ENCODE data around the gene KCNN1.
A peak's percentile ranks its signal among the peaks of the same experiment; 100 is the strongest.
"Not testable (repeated sequence)": the region's sequence is repeated elsewhere in the genome, so short reads cannot be mapped to it uniquely, and the experiment has no call there.

The KCNN1 gene

GRCh38 chr19:18020212-18021085 lies 53.5 kb downstream of the KCNN1 start:
- Mint-ChIP-seq H3K9me3 (no peaks in the 10 kb centered on the region), H3K36me3 (peaks cover 3% of the 10 kb centered on the region), H3K27me3 (no peaks in the 10 kb centered on the region), H3K4me1 (peaks cover 70% of the 10 kb centered on the region), H3K27ac (peak overlapping the region; percentile 71), H3K4me3 (peak overlapping the region; percentile 34)

GRCh38 chr19:18021121-18021755 lies 54.3 kb downstream of the KCNN1 start:
- H3K9me3 Mint-ChIP-seq: no peaks in the 10 kb centered on the region
- no peaks in the 10 kb centered on the region for H3K27me3 Mint-ChIP-seq
- H3K4me3 Mint-ChIP-seq: peak overlapping the region; percentile 34
- peaks cover 69% of the 10 kb centered on the region for H3K4me1 Mint-ChIP-seq
- H3K27ac Mint-ChIP-seq: peak overlapping the region; percentile 43
- no peaks in the 10 kb centered on the region for H3K36me3 Mint-ChIP-seq

- H3K4me1 Mint-ChIP-seq: peaks cover 63% of the 10 kb centered on the region
- H3K27ac Mint-ChIP-seq: peak overlapping the region; percentile 92
- no peaks in the 10 kb centered on the region for H3K27me3 Mint-ChIP-seq
- H3K9me3 Mint-ChIP-seq: no peaks in the 10 kb centered on the region
- no peaks in the 10 kb centered on the region for H3K36me3 Mint-ChIP-seq
- peak overlapping the region; percentile 49 for H3K4me3 Mint-ChIP-seq
Observed at GRCh38 chr19:18023622-18024251, 56.8 kb downstream of the KCNN1 start.

GRCh38 chr19:18027151-18027550 lies 60.2 kb downstream of the KCNN1 start:
- no peaks in the 10 kb centered on the region for H3K36me3 Mint-ChIP-seq
- H3K9me3 Mint-ChIP-seq: no peaks in the 10 kb centered on the region
- H3K4me1 Mint-ChIP-seq: peaks cover 54% of the 10 kb centered on the region
- H3K27me3 Mint-ChIP-seq: no peaks in the 10 kb centered on the region
- H3K4me3 Mint-ChIP-seq: no peak overlapping the region
- H3K27ac Mint-ChIP-seq: no peak overlapping the region

GRCh38 chr19:18029617-18030338 lies 62.9 kb downstream of the KCNN1 start:
- Mint-ChIP-seq H3K36me3 (no peaks in the 10 kb centered on the region), H3K27me3 (no peaks in the 10 kb centered on the region), H3K4me1 (peaks cover 37% of the 10 kb centered on the region), H3K27ac (peak overlapping the region; percentile 70), H3K9me3 (no peaks in the 10 kb centered on the region), H3K4me3 (no peak overlapping the region)

- peaks cover 29% of the 10 kb centered on the region for H3K4me1 Mint-ChIP-seq
- H3K27me3 Mint-ChIP-seq, H3K27ac Mint-ChIP-seq, H3K4me3 Mint-ChIP-seq, H3K36me3 Mint-ChIP-seq, H3K9me3 Mint-ChIP-seq: not testable (repeated sequence)
Observed at GRCh38 chr19:18031401-18031800, 64.5 kb downstream of the KCNN1 start.

GRCh38 chr19:18032102-18032501 lies 65.2 kb downstream of the KCNN1 start:
- not testable (repeated sequence) for H3K36me3 Mint-ChIP-seq

GRCh38 chr19:18041054-18041453 lies 74.1 kb downstream of the KCNN1 start:
- Mint-ChIP-seq H3K4me1 (peaks cover 49% of the 10 kb centered on the region), H3K36me3 (no peaks in the 10 kb centered on the region), H3K27me3 (no peaks in the 10 kb centered on the region), H3K9me3 (no peaks in the 10 kb centered on the region), H3K27ac (no peak overlapping the region), H3K4me3 (no peak overlapping the region)

More at GRCh38 chr19:18032102-18032501, 65.2 kb downstream of the KCNN1 start:
- H3K9me3 Mint-ChIP-seq, H3K27me3 Mint-ChIP-seq, H3K4me3 Mint-ChIP-seq, H3K27ac Mint-ChIP-seq: not testable (repeated sequence)
- H3K4me1 Mint-ChIP-seq: peaks cover 28% of the 10 kb centered on the region

GRCh38 chr19:18043676-18044075 lies 76.8 kb downstream of the KCNN1 start:
- Mint-ChIP-seq H3K4me3 (peak overlapping the region; percentile 82), H3K27me3 (no peaks in the 10 kb centered on the region), H3K4me1 (peaks cover 57% of the 10 kb centered on the region), H3K36me3 (no peaks in the 10 kb centered on the region), H3K9me3 (no peaks in the 10 kb centered on the region), H3K27ac (peak overlapping the region; percentile 73)

GRCh38 chr19:18044825-18045304 lies 78.0 kb downstream of the KCNN1 start:
- H3K4me1 Mint-ChIP-seq: peaks cover 58% of the 10 kb centered on the region
- peak overlapping the region; percentile 93 for H3K27ac Mint-ChIP-seq
- no peaks in the 10 kb centered on the region for H3K9me3 Mint-ChIP-seq
- no peaks in the 10 kb centered on the region for H3K27me3 Mint-ChIP-seq
- H3K4me3 Mint-ChIP-seq: peak overlapping the region; percentile 82
- H3K36me3 Mint-ChIP-seq: no peaks in the 10 kb centered on the region

GRCh38 chr19:18045307-18046050 lies 78.6 kb downstream of the KCNN1 start:
- Mint-ChIP-seq H3K36me3 (no peaks in the 10 kb centered on the region), H3K4me1 (peaks cover 64% of the 10 kb centered on the region)

GRCh38 chr19:18046059-18046718 lies 79.3 kb downstream of the KCNN1 start:
- Mint-ChIP-seq H3K4me1 (peaks cover 67% of the 10 kb centered on the region), H3K27me3 (no peaks in the 10 kb centered on the region), H3K4me3 (peak overlapping the region; percentile 4)

More at GRCh38 chr19:18045307-18046050, 78.6 kb downstream of the KCNN1 start:
- H3K27ac Mint-ChIP-seq: peak overlapping the region; percentile 93
- no peaks in the 10 kb centered on the region for H3K27me3 Mint-ChIP-seq
- peak overlapping the region; percentile 82 for H3K4me3 Mint-ChIP-seq
- H3K9me3 Mint-ChIP-seq: no peaks in the 10 kb centered on the region

GRCh38 chr19:18049385-18049784 lies 82.5 kb downstream of the KCNN1 start:
- no peaks in the 10 kb centered on the region for H3K36me3 Mint-ChIP-seq
- H3K27me3 Mint-ChIP-seq: no peaks in the 10 kb centered on the region
- H3K4me1 Mint-ChIP-seq: peaks cover 51% of the 10 kb centered on the region
- no peak overlapping the region for H3K27ac Mint-ChIP-seq
- no peak overlapping the region for H3K4me3 Mint-ChIP-seq
- H3K9me3 Mint-ChIP-seq: no peaks in the 10 kb centered on the region

More at GRCh38 chr19:18046059-18046718, 79.3 kb downstream of the KCNN1 start:
- no peaks in the 10 kb centered on the region for H3K36me3 Mint-ChIP-seq
- peak overlapping the region; percentile 82 for H3K27ac Mint-ChIP-seq
- H3K9me3 Mint-ChIP-seq: no peaks in the 10 kb centered on the region
